PC-9 (cell line): Measurements from ENCODE around the gene PDE6C. TPM values are rescaled to one million over a fixed set of nuclear protein-coding genes. Genes with fewer than 3 reads are reported as not detected.

Experiments used
- Bru-seq: library from RNA; stranded (reverse); fragments of 400-500 nt; gene quantifications from one replicate; lab custom pipeline; 2021; lab: Mats Ljungman, UMichigan
- BruChase-seq, 2 experiments: library from RNA; stranded (reverse); fragments of 400-500 nt; gene quantifications; one replicate each; lab custom pipeline; 2021; lab: Mats Ljungman, UMichigan
- BruUV-seq: library from RNA; stranded (reverse); fragments of 400-500 nt; replicated peaks from 2 replicates; lab custom pipeline; 2021; lab: Mats Ljungman, UMichigan
- CTCF ChIA-PET: fragments of 300-600 bp; sonication (Branson Sonifier 250); formaldehyde crosslinking; loops from one replicate; lab custom pipeline; 2022; ENCODE audit warnings: antibody characterized with exemption; lab: Charles Lee
- POLR2A ChIA-PET: fragments of 300-600 bp; sonication (Branson Sonifier 250); formaldehyde crosslinking; loops from one replicate; lab custom pipeline; 2022; ENCODE audit warnings: antibody characterized with exemption; ENCODE audit not compliant: unreplicated experiment; lab: Charles Lee
- DNase-seq, 2 experiments: peaks; one replicate each; pipeline versions ENCODE4 v3.0.0 to v3.0.0-alpha.2; 2015 to 2022; ENCODE audit warnings: mixed read lengths in 1 of 2
- H2AFZ ChIP-seq: fragments of 200-600 bp; sonication (generic); 2 replicates; pipeline ENCODE4 v1.8.1; 2017; ENCODE audit warnings: antibody characterized with exemption
- H3F3A ChIP-seq: fragments of 200-600 bp; sonication (generic); 2 replicates; pipeline ENCODE4 v1.8.1; 2017; ENCODE audit warnings: antibody characterized with exemption, mild to moderate bottlenecking, low read depth; ENCODE audit not compliant: insufficient read depth
- H3K27ac ChIP-seq: fragments of 200-600 bp; sonication (generic); 2 replicates; pipeline ENCODE4 v1.6.1; 2016; ENCODE audit warnings: mixed run types
- H3K27me3 ChIP-seq: fragments of 200-600 bp; sonication (generic); 2 replicates; pipeline ENCODE4 v1.6.1; 2016; ENCODE audit warnings: low read depth, mixed run types; ENCODE audit not compliant: insufficient read depth
- H3K36me3 ChIP-seq: fragments of 200-600 bp; sonication (generic); 2 replicates; pipeline ENCODE4 v1.6.1; 2016; ENCODE audit warnings: low read depth, mixed run types
- H3K4me1 ChIP-seq: fragments of 200-600 bp; sonication (generic); replicated peaks from 2 replicates; pipeline ENCODE4 v1.6.1; 2016; ENCODE audit warnings: mixed run types; ENCODE audit not compliant: insufficient read depth
- H3K4me2 ChIP-seq: fragments of 200-600 bp; sonication (generic); 2 replicates; pipeline ENCODE4 v1.6.1; 2017; ENCODE audit warnings: mixed run types
- H3K4me3 ChIP-seq: fragments of 200-600 bp; sonication (generic); 2 replicates; pipeline ENCODE4 v1.6.1; 2016; ENCODE audit warnings: mixed run types
- H3K79me2 ChIP-seq: fragments of 200-600 bp; sonication (generic); 2 replicates; pipeline ENCODE4 v1.6.1; 2017; ENCODE audit warnings: low read depth, mixed run types
- H3K9me2 ChIP-seq: fragments of 200-600 bp; sonication (generic); 2 replicates; pipeline ENCODE4 v1.8.1; 2017; ENCODE audit warnings: mild to moderate bottlenecking; ENCODE audit not compliant: insufficient read depth
- H3K9me3 ChIP-seq: fragments of 200-600 bp; sonication (generic); 2 replicates; pipeline ENCODE4 v1.8.1; 2016; ENCODE audit warnings: low read depth; ENCODE audit not compliant: insufficient read depth
- H4K20me1 ChIP-seq: fragments of 200-600 bp; sonication (generic); 2 replicates; pipeline ENCODE4 v1.8.1; 2017; ENCODE audit not compliant: insufficient read depth
- CTCF ChIP-seq: fragments of 200-600 bp; sonication (generic); conservative IDR thresholded peaks from 2 replicates; pipeline ENCODE4 v1.6.1; 2017; ENCODE audit warnings: mixed run types, antibody characterized with exemption, mild to moderate bottlenecking, moderate library complexity
- EZH2 ChIP-seq: fragments of 200-600 bp; sonication (generic); IDR thresholded peaks from 2 replicates; pipeline ENCODE4 v1.8.0; 2017; ENCODE audit warnings: antibody characterized with exemption, low read depth
- intact Hi-C: fragments of 100-400 bp; cut with micrococcal nuclease; formaldehyde crosslinking; loops from one replicate; pipeline ENCODE4 v1.10.0; 2022; ENCODE audit not compliant: unreplicated experiment
- long read RNA-seq: library from polyadenylated mRNA; stranded (forward); transcript quantifications from one replicate; pipeline ENCODE4 v2.0.0, GENCODE V29; 2022
- total RNA-seq: library from RNA; stranded (reverse); gene quantifications from 2 replicates; pipeline ENCODE4 v1.2.3, GENCODE V29; 2021

PDE6C gene
- total RNA-seq (not detected in 2 replicates), Bru-seq, nascent RNA (percentile 2 among the genes with signal in this experiment), BruChase-seq, experiment 1, labeled RNA remaining after a 2-hour chase (percentile 2 among the genes with signal in this experiment), BruChase-seq, experiment 2, labeled RNA remaining after a 6-hour chase (not detected)
- long read RNA-seq, result 0 reads

DNA sequence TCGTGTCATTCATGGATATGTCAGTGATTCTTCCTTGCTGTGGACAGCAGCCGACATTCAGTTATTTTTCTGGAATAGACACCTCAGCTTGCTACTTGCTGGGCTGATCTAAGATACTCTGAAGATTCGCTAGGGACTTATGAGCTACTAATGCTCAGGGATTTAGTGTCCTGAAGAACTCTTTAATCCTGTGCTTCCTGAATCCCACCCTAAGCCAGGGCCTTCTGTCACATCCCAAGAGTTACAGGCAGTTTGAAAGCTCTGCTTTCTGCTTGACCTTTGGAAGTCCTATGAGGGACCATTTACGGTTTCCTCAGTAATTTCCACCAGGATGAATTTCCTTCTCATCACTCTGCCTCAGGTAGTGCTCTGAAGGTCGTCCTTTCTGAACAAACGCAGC lies at the start of gene PDE6C:
TSS of gene PDE6C (plus strand) at position 227 of the 400 bp plus-strand sequence. CDS start 189 bp downstream, outside the sequence.
- no peak within 1 kb of the TSS for H3K4me2 ChIP-seq
- intact Hi-C loops, result no loop called here
- H3K9me2 ChIP-seq, result no peaks in the 10 kb centered on the region
- no peaks in the 10 kb centered on the region for H3K9me3 ChIP-seq
- no peaks in the 10 kb centered on the region for H4K20me1 ChIP-seq
- ChIA-PET CTCF (no interaction called here), POLR2A (no interaction called here)
- H3K4me1 ChIP-seq, result no peaks in the 10 kb centered on the region
- no peaks in the 10 kb centered on the region for H3K36me3 ChIP-seq
- no peak within 1 kb of the TSS for H2AFZ ChIP-seq
- H3K27ac ChIP-seq, result no peak within 1 kb of the TSS
- no peaks in the 10 kb centered on the region for H3K27me3 ChIP-seq
- no peaks in the 10 kb centered on the region for H3K79me2 ChIP-seq
- DNase-seq, result no peak
- BruUV-seq, result no TSS peak
- H3K4me3 ChIP-seq, result no peak within 1 kb of the TSS
- no peaks in the 10 kb centered on the region for H3F3A ChIP-seq
- TF ChIP-seq CTCF (no peak), EZH2 (no peak)

GRCh38 chr10:93565446-93565845 lies 46.9 kb upstream of the PDE6C start:
- H3K27me3 ChIP-seq, result no peaks in the 10 kb centered on the region
- intact Hi-C loops, result no loop called here
- BruUV-seq, result no TSS peak
- no peak overlapping the region for H2AFZ ChIP-seq
- H3K79me2 ChIP-seq, result peaks cover 17% of the 10 kb centered on the region
- H3F3A ChIP-seq, result peaks cover 3% of the 10 kb centered on the region; the same call in 1 of the 2 replicates
- peak overlapping the region; percentile 78 for H3K4me2 ChIP-seq
- no peak for DNase-seq
- H3K9me2 ChIP-seq, result no peaks in the 10 kb centered on the region
- H3K4me3 ChIP-seq, result no peak overlapping the region
- H3K36me3 ChIP-seq, result no peaks in the 10 kb centered on the region
- ChIA-PET CTCF (no interaction called here), POLR2A (no interaction called here)
- peaks cover 21% of the 10 kb centered on the region for H3K4me1 ChIP-seq
- H4K20me1 ChIP-seq, result no peaks in the 10 kb centered on the region
- H3K9me3 ChIP-seq, result no peaks in the 10 kb centered on the region
- no peak for TF ChIP-seq CTCF
- TF ChIP-seq EZH2, result no peak
- H3K27ac ChIP-seq, result no peak overlapping the region

- H3K27ac ChIP-seq, result peak within 1 kb of the TSS; percentile 52
- no peaks in the 10 kb centered on the region for H3K27me3 ChIP-seq
- H3K4me3 ChIP-seq, result peak within 1 kb of the TSS; percentile 56
- H3K4me2 ChIP-seq, result peak within 1 kb of the TSS; percentile 78
- ChIA-PET POLR2A (no interaction called here), CTCF (no interaction called here)
- peaks cover 21% of the 10 kb centered on the region for H3K4me1 ChIP-seq
- H3F3A ChIP-seq, result peaks cover 3% of the 10 kb centered on the region; the same call in 1 of the 2 replicates
- no peaks in the 10 kb centered on the region for H4K20me1 ChIP-seq
- BruUV-seq, result no TSS peak
- peaks cover 17% of the 10 kb centered on the region for H3K79me2 ChIP-seq
- TF ChIP-seq EZH2 (no peak), CTCF (no peak)
- H3K9me2 ChIP-seq, result no peaks in the 10 kb centered on the region
- no peaks in the 10 kb centered on the region for H3K9me3 ChIP-seq
- peak; percentile 67 to 76 for DNase-seq
- H2AFZ ChIP-seq, result peak within 1 kb of the TSS; percentile 75
- H3K36me3 ChIP-seq, result no peaks in the 10 kb centered on the region
- intact Hi-C loops, result no loop called here
Observed at GRCh38 chr10:93566435-93567276, 45.7 kb upstream of the PDE6C start, which contains the start of gene FFAR4. TSS of gene FFAR4 (plus strand) at chr10:93566665. CDS start at chr10:93566721, 56 bp downstream.
